ENCODE results near the gene HIP1.

DNA sequence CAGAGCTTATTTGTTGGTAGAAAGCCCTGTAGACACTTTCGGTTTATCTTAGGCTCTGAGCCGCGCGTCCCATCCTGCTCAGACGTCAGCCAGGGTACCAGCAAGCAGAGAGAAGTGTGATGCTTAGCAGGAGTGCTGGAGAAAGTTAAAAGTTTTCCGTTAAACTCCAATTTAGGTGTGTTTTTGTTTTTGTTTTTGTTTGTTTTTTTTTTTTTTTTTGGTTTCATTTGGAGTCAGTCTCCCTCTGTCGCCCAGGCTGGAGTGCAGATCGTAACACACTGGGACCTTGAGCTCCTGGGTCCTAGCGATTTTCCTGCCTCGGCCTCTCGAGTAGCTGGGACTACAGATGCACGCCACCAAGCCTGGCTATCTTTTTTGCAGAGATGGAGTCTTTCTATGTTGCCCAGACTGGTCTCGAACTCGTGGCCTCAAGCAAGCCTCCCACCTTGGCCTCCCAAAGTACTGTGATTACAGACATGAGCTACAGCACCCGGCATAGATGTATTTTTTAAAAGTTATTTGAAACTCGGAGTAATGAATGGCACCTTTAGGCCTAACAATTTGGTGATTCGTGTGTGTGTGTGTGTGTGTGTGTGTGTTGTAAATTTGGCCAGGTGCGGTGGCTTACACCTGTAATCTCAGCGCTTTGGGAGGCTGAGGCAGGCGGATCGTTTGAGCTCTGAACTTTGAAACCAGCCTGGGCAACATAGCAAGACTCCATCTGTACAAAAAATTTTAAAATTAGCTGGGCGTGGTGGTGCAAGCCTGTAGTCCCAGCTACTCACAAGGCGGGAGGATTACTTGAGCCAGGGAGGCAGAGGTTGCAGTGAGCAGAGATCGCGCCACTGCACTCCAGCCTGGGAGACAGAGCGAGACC lies 1.3 kb upstream of the HIP1 start:
- peak in 1 of 2 donors; percentile 0 for TF ChIP-seq POLR2A (IDR thresholded peaks at IDR 0.05)
- TF ChIP-seq, protein P1, sequence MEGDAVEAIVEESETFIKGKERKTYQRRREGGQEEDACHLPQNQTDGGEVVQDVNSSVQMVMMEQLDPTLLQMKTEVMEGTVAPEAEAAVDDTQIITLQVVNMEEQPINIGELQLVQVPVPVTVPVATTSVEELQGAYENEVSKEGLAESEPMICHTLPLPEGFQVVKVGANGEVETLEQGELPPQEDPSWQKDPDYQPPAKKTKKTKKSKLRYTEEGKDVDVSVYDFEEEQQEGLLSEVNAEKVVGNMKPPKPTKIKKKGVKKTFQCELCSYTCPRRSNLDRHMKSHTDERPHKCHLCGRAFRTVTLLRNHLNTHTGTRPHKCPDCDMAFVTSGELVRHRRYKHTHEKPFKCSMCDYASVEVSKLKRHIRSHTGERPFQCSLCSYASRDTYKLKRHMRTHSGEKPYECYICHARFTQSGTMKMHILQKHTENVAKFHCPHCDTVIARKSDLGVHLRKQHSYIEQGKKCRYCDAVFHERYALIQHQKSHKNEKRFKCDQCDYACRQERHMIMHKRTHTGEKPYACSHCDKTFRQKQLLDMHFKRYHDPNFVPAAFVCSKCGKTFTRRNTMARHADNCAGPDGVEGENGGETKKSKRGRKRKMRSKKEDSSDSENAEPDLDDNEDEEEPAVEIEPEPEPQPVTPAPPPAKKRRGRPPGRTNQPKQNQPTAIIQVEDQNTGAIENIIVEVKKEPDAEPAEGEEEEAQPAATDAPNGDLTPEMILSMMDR (IDR thresholded peaks at IDR 0.05): no peak

Measured in Peyer's patch (tissue), 4 donors.